Nephron (organoid): Measurements from ENCODE around the gene FBXO44.

Source experiments
- H3K27ac Mint-ChIP-seq, 3 experiments: 2 replicates each; pipeline ENCODE4 v1.8.0; 2020; ENCODE audit warnings: mixed read lengths in 3 of 3, mild to moderate bottlenecking in 2 of 3, moderate library complexity in 1 of 3
- H3K27me3 Mint-ChIP-seq: 2 replicates; pipeline ENCODE4 v1.8.0; 2021; ENCODE audit warnings: low read depth, mild to moderate bottlenecking, moderate library complexity, mixed read lengths
- H3K36me3 Mint-ChIP-seq: 2 replicates; pipeline ENCODE4 v1.8.0; 2020; ENCODE audit warnings: low read depth, mixed read lengths
- H3K4me1 Mint-ChIP-seq: 2 replicates; pipeline ENCODE4 v1.8.0; 2020; ENCODE audit warnings: mixed read lengths
- H3K4me3 Mint-ChIP-seq, 3 experiments: 2 replicates each; pipeline ENCODE4 v1.8.0; 2020; ENCODE audit warnings: mild to moderate bottlenecking in 3 of 3, mixed read lengths in 3 of 3, moderate library complexity in 2 of 3
- H3K9me3 Mint-ChIP-seq: 2 replicates; pipeline ENCODE4 v1.8.0; 2020; ENCODE audit warnings: mixed read lengths
- CTCF ChIP-seq, 3 experiments: fragments of 200-600 bp; sonication (generic); IDR thresholded peaks; one replicate each; pipeline ENCODE4 v1.5.0; 2021; ENCODE audit warnings: antibody characterized with exemption in 3 of 3; ENCODE audit not compliant: unreplicated experiment in 3 of 3

Gene FBXO44

GRCh38 chr1:11691302-11691914 is 36.7 kb downstream of the FBXO44 start, which contains the start of gene DRAXIN:
Gene DRAXIN (plus strand): TSS chr1:11691710. CDS start chr1:11706259, 14,549 bp downstream.
- Mint-ChIP-seq H3K36me3 (no peaks in the 10 kb centered on the region), H3K27me3 (peaks cover 53% of the 10 kb centered on the region), H3K4me1 (peaks cover 23% of the 10 kb centered on the region), H3K9me3 (no peaks in the 10 kb centered on the region), H3K4me3 (peak within 1 kb of the TSS; percentile 86 to 96 (median 94)), H3K27ac (peak within 1 kb of the TSS; percentile 20 to 96 (median 93))
- no peak for TF ChIP-seq CTCF (IDR thresholded peaks at IDR 0.05; ENCODE audit: unreplicated experiment in 3 of 3)

GRCh38 chr1:11691928-11692711 is 37.4 kb downstream of the FBXO44 start:
- H3K4me1 Mint-ChIP-seq = peaks cover 23% of the 10 kb centered on the region
- H3K9me3 Mint-ChIP-seq = no peaks in the 10 kb centered on the region
- no peaks in the 10 kb centered on the region for H3K36me3 Mint-ChIP-seq
- H3K27ac Mint-ChIP-seq = no peak overlapping the region
- no peak for TF ChIP-seq CTCF (IDR thresholded peaks at IDR 0.05; ENCODE audit: unreplicated experiment in 3 of 3)
- H3K4me3 Mint-ChIP-seq = peak overlapping the region; percentile 85 to 87 (median 85)
- peaks cover 53% of the 10 kb centered on the region for H3K27me3 Mint-ChIP-seq

GRCh38 chr1:11693024-11693590 is 38.4 kb downstream of the FBXO44 start:
- Mint-ChIP-seq H3K4me1 (peaks cover 24% of the 10 kb centered on the region), H3K36me3 (no peaks in the 10 kb centered on the region), H3K9me3 (no peaks in the 10 kb centered on the region), H3K27me3 (peaks cover 46% of the 10 kb centered on the region), H3K27ac (peak overlapping the region in 1 of 3 experiments; percentile 10), H3K4me3 (peak overlapping the region; percentile 77 to 87 (median 77))
- TF ChIP-seq CTCF (IDR thresholded peaks at IDR 0.05; ENCODE audit: unreplicated experiment in 3 of 3) = no peak

GRCh38 chr1:11693917-11694316 is 39.2 kb downstream of the FBXO44 start:
- H3K27ac Mint-ChIP-seq = no peak overlapping the region
- no peak for TF ChIP-seq CTCF (IDR thresholded peaks at IDR 0.05; ENCODE audit: unreplicated experiment in 3 of 3)
- H3K27me3 Mint-ChIP-seq = peaks cover 51% of the 10 kb centered on the region
- H3K4me1 Mint-ChIP-seq = peaks cover 31% of the 10 kb centered on the region
- H3K36me3 Mint-ChIP-seq = no peaks in the 10 kb centered on the region
- H3K4me3 Mint-ChIP-seq = peak overlapping the region; percentile 48 to 87 (median 62)
- H3K9me3 Mint-ChIP-seq = no peaks in the 10 kb centered on the region

- TF ChIP-seq CTCF (IDR thresholded peaks at IDR 0.05; ENCODE audit: unreplicated experiment in 3 of 3) = no peak
- Mint-ChIP-seq H3K4me1 (peaks cover 25% of the 10 kb centered on the region), H3K27ac (no peak overlapping the region), H3K9me3 (no peaks in the 10 kb centered on the region), H3K4me3 (no peak overlapping the region), H3K27me3 (peaks cover 36% of the 10 kb centered on the region), H3K36me3 (no peaks in the 10 kb centered on the region)
Observed at GRCh38 chr1:11695861-11696260, 41.2 kb downstream of the FBXO44 start.
